CD4-positive, alpha-beta memory T cell (primary cell): ENCODE results near the gene PMPCA. TPM values are rescaled to one million over a fixed set of nuclear protein-coding genes. Genes with fewer than 3 reads are reported as not detected.

Experiments
- CTCF ChIA-PET: fragments of 350-600 bp; sonication (Branson Sonifier 250); formaldehyde crosslinking; loops from one replicate; lab custom pipeline; 2021; ENCODE audit warnings: inconsistent platforms; ENCODE audit not compliant: partially characterized antibody; lab: Charles Lee
- POLR2A ChIA-PET: fragments of 350-600 bp; sonication (Branson Sonifier 250); formaldehyde crosslinking; loops from one replicate; lab custom pipeline; 2021; ENCODE audit not compliant: partially characterized antibody; lab: Charles Lee
- DNase-seq, 5 donors: peaks; one replicate each; pipeline versions ENCODE4 v3.0.0 to v3.0.0-alpha.2; 2020 to 2022; ENCODE audit warnings: mixed read lengths in 1 of 5
- H3K27ac ChIP-seq: one replicate; pipeline ENCODE4 v1.7.0; 2013; ENCODE audit warnings: low read depth, low read length
- H3K27me3 ChIP-seq: 2 replicates; pipeline ENCODE4 v1.7.0; 2013; ENCODE audit warnings: mild to moderate bottlenecking, low read length, moderate library complexity; ENCODE audit not compliant: insufficient read depth
- H3K36me3 ChIP-seq: 2 replicates; pipeline ENCODE4 v1.7.0; 2013; ENCODE audit warnings: mild to moderate bottlenecking, low read length, moderate library complexity; ENCODE audit not compliant: insufficient read depth
- H3K4me1 ChIP-seq: 2 replicates; pipeline ENCODE4 v1.7.0; 2013; ENCODE audit warnings: mild to moderate bottlenecking, low read length, moderate library complexity; ENCODE audit not compliant: insufficient read depth
- H3K4me3 ChIP-seq, 2 donors: one replicate each; pipeline ENCODE4 v1.7.0; 2013; ENCODE audit warnings: low read length in 2 of 2, mild to moderate bottlenecking in 1 of 2
- H3K9me3 ChIP-seq, 2 donors: one replicate each; pipeline ENCODE4 v1.7.0; 2013; ENCODE audit warnings: low read length in 2 of 2, control low read depth in 1 of 2; ENCODE audit not compliant: control insufficient read depth in 1 of 2
- H3K27ac Mint-ChIP-seq, 7 donors: one replicate each; pipeline ENCODE4 v1.8.0; 2020 to 2021; ENCODE audit warnings: mixed read lengths in 7 of 7, mild to moderate bottlenecking in 6 of 7, inconsistent platforms in 3 of 7, moderate library complexity in 3 of 7
- H3K27me3 Mint-ChIP-seq, 2 donors: one replicate each; pipeline ENCODE4 v1.8.0; 2020 to 2021; ENCODE audit warnings: mixed read lengths in 2 of 2
- H3K36me3 Mint-ChIP-seq, 2 donors: one replicate each; pipeline ENCODE4 v1.8.0; 2020 to 2021; ENCODE audit warnings: mixed read lengths in 2 of 2, inconsistent platforms in 1 of 2, mild to moderate bottlenecking in 1 of 2
- H3K4me1 Mint-ChIP-seq, 4 donors: one replicate each; pipeline ENCODE4 v1.8.0; 2020 to 2021; ENCODE audit warnings: mixed read lengths in 4 of 4, mild to moderate bottlenecking in 1 of 4
- H3K4me3 Mint-ChIP-seq, 8 donors: one replicate each; pipeline ENCODE4 v1.8.0; 2020 to 2021; ENCODE audit warnings: mixed read lengths in 8 of 8, mild to moderate bottlenecking in 7 of 8, moderate library complexity in 6 of 8, inconsistent platforms in 3 of 8
- H3K9me3 Mint-ChIP-seq, 8 donors: one replicate each; pipeline ENCODE4 v1.8.0; 2020 to 2021; ENCODE audit warnings: mixed read lengths in 8 of 8, mild to moderate bottlenecking in 5 of 8, inconsistent platforms in 3 of 8, moderate library complexity in 1 of 8
- intact Hi-C: fragments of 100-400 bp; cut with micrococcal nuclease; formaldehyde crosslinking; loops from one replicate; pipeline ENCODE4 v1.15.1; 2023
- polyA plus RNA-seq, 2 donors: library from polyadenylated mRNA; unstranded; fragments of 300-500 nt; fragmentation: Illumina TruSeq; gene quantifications; one replicate each; pipeline ENCODE4 v1.2.3, GENCODE V29; 2021
- total RNA-seq, 2 experiments: library from RNA; stranded (reverse); gene quantifications; one replicate each; pipeline ENCODE4 v1.2.3, GENCODE V29; 2021

The PMPCA gene
- total and polyA plus RNA-seq, 4 experiments from 2014 or later, result 44.2 to 73.3 (median 58.5) TPM

- Histone ChIP-seq H3K27ac (no peak overlapping the region), H3K4me1 (peaks cover 62% of the 10 kb centered on the region), H3K27me3 (no peaks in the 10 kb centered on the region), H3K36me3 (peaks cover 14% of the 10 kb centered on the region), H3K9me3 (no peaks in the 10 kb centered on the region), H3K4me3 (no peak overlapping the region)
- intact Hi-C loops, result loop anchor here (2.0 to 10.0 kb wide), 3 partner anchors 81 to 143 kb away; partner anchors contain the start of genes NOTCH1 and SEC16A
- DNase-seq, result no peak
- Mint-ChIP-seq H3K9me3 (no peaks in the 10 kb centered on the region), H3K27me3 (no peaks in the 10 kb centered on the region), H3K4me3 (peak overlapping the region in 5 of 8 donors; percentile 5 to 68 (median 28)), H3K27ac (peak overlapping the region in 6 of 7 donors; percentile 48 to 85 (median 76)), H3K4me1 (peaks cover 32 to 58% (median 45%) of the 10 kb centered on the region in 4 donors), H3K36me3 (peaks cover 9 to 26% of the 10 kb centered on the region in 2 donors)
- POLR2A ChIA-PET, result interaction anchor here (1.2 to 4.3 kb wide), 3 partner anchors 8 to 307 kb away, joined by 3 to 36 read pairs (median 27); partner anchors contain the start of genes DNLZ, ENTR1 and PMPCA
- CTCF ChIA-PET, result interaction anchor here (0.5 to 3.9 kb wide), 10 partner anchors 8 to 217 kb away, joined by 3 to 20 read pairs (median 4); partner anchors contain the start of genes DNLZ, ENTR1 and PMPCA
These were observed 9.1 kb upstream of the PMPCA start for GRCh38 chr9:136401173-136401922.

DNA sequence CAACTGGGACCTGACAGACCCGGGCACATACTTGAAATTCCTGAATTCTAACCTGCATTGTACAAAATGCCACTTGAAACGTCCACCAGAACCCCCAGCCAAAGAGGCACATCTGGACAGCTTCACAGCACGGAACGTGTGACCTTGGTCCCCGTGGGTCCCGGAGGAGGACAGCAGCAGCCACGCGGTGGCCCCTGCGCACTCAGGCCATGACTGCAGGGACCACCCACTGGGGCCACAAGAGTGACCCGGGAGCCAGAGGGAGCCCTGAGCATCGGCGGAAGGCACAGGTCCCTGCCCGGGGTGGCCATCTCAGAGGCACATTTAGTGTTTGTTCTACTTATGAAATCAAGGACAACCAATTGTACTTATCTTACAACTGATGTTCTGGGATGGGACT, 8.4 kb upstream of the PMPCA start:
- H3K4me1 ChIP-seq, result peaks cover 62% of the 10 kb centered on the region
- intact Hi-C loops, result loop anchor here (5.0 to 10.0 kb wide), 2 partner anchors 135 to 143 kb away; partner anchors contain the start of gene NOTCH1

DNA sequence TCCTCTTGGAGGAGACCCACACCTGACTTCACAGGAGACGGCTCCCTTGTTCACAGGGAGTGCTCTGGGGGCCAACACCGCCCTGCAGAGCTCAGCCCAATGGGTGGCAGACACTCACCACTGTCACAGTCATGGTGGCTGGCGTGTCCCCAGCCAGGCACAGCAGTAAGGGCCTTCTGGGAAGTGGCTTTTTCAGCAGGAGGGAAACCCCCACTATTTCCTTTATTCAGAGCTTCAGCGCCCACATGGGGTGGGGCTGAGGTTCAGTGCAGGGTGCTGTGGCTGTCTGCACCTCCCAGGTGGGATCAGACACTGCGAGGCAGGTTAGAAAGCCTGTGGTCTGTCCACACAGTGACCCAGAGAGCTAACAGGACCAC, 6.9 kb upstream of the PMPCA start:
- Mint-ChIP-seq H3K4me1 (peaks cover 32 to 65% (median 52%) of the 10 kb centered on the region in 4 donors), H3K4me3 (peak overlapping the region; percentile 69 to 95 (median 80)), H3K27ac (peak overlapping the region; percentile 89 to 97 (median 93)), H3K9me3 (no peaks in the 10 kb centered on the region), H3K27me3 (no peaks in the 10 kb centered on the region), H3K36me3 (peaks cover 13 to 28% of the 10 kb centered on the region in 2 donors)
- Histone ChIP-seq H3K27me3 (no peaks in the 10 kb centered on the region), H3K4me1 (peaks cover 58% of the 10 kb centered on the region), H3K36me3 (peaks cover 18% of the 10 kb centered on the region), H3K4me3 (peak overlapping the region in 1 of 2 donors; percentile 49), H3K9me3 (no peaks in the 10 kb centered on the region), H3K27ac (peak overlapping the region; percentile 70)
- intact Hi-C loops, result loop anchor here (5.0 to 10.0 kb wide), 2 partner anchors 136 to 141 kb away; partner anchors contain the start of gene NOTCH1
- ChIA-PET CTCF (interaction anchor here (1.1 to 3.9 kb wide), 4 partner anchors 8 to 294 kb away, joined by 3 to 20 read pairs (median 4); partner anchors contain the start of gene DNLZ), POLR2A (interaction anchor here (0.8 to 2.3 kb wide), 7 partner anchors 10 to 324 kb away, joined by 3 to 22 read pairs (median 3); partner anchors contain the start of genes DNLZ and INPP5E)
- peak; percentile 80 to 91 (median 81) for DNase-seq

More for the DNA sequence above, 8.4 kb upstream of the PMPCA start:
- Mint-ChIP-seq H3K36me3 (peaks cover 8 to 26% of the 10 kb centered on the region in 2 donors), H3K4me1 (peaks cover 32 to 60% (median 46%) of the 10 kb centered on the region in 4 donors), H3K27me3 (no peaks in the 10 kb centered on the region), H3K9me3 (no peaks in the 10 kb centered on the region), H3K4me3 (peak overlapping the region in 2 of 8 donors; percentile 8 to 59), H3K27ac (peak overlapping the region in 5 of 7 donors; percentile 64 to 79 (median 78))
- Histone ChIP-seq H3K9me3 (no peaks in the 10 kb centered on the region), H3K27ac (no peak overlapping the region), H3K4me3 (no peak overlapping the region), H3K27me3 (no peaks in the 10 kb centered on the region), H3K36me3 (peaks cover 11% of the 10 kb centered on the region)
- POLR2A ChIA-PET, result interaction anchor here (4.3 kb wide), 1 partner anchor 8 kb away, joined by 36 read pairs; the partner anchor contains the start of genes ENTR1 and PMPCA
- DNase-seq, result peak in 1 of 5 donors; percentile 23
- CTCF ChIA-PET, result interaction anchor here (1.2 to 3.9 kb wide), 6 partner anchors 7 to 83 kb away, joined by 3 to 20 read pairs (median 8); partner anchors contain the start of genes DNLZ, ENTR1 and PMPCA

- intact Hi-C loops, result loop anchor here (5.0 to 10.0 kb wide), 2 partner anchors 137 to 141 kb away; partner anchors contain the start of gene NOTCH1
These were observed 6.3 kb upstream of the PMPCA start for GRCh38 chr9:136403915-136404800.

DNA sequence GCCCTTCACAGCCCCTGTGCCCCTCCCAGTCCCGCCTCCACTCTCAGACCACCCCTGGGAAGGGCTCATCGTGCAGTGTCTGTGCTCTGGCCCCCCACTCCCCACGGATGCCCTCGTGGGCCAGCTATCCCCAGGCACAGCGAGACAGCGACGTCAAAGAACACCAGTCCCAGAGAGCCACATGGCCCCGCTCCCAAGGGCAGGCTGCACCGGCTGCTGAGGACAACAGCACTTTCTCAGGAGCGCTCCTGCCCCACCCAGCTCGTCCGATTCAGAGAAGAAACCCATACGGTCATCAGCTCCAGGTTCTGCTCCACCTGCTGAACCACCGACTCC, 5.7 kb upstream of the PMPCA start:
- Histone ChIP-seq H3K4me1 (peaks cover 60% of the 10 kb centered on the region), H3K9me3 (no peaks in the 10 kb centered on the region), H3K4me3 (peak overlapping the region in 1 of 2 donors; percentile 49), H3K36me3 (peaks cover 18% of the 10 kb centered on the region), H3K27me3 (no peaks in the 10 kb centered on the region), H3K27ac (peak overlapping the region; percentile 70)
- intact Hi-C loops, result loop anchor here (5.0 to 10.0 kb wide), 2 partner anchors 137 to 140 kb away; partner anchors contain the start of gene NOTCH1
- Mint-ChIP-seq H3K27ac (peak overlapping the region; percentile 87 to 97 (median 93)), H3K36me3 (peaks cover 18 to 29% of the 10 kb centered on the region in 2 donors), H3K9me3 (no peaks in the 10 kb centered on the region), H3K27me3 (no peaks in the 10 kb centered on the region), H3K4me3 (peak overlapping the region; percentile 69 to 95 (median 80)), H3K4me1 (peaks cover 32 to 67% (median 54%) of the 10 kb centered on the region in 4 donors)
- CTCF ChIA-PET, result interaction anchor here (1.4 kb wide), 1 partner anchor 41 kb away, joined by 3 read pairs; the partner anchor contains the start of gene DNLZ
- no peak for DNase-seq
- POLR2A ChIA-PET, result interaction anchor here (1.5 to 2.3 kb wide), 3 partner anchors 9 to 323 kb away, joined by 5 to 22 read pairs (median 6); partner anchors contain the start of gene DNLZ

More at GRCh38 chr9:136403915-136404800, 6.3 kb upstream of the PMPCA start:
- Mint-ChIP-seq H3K4me1 (peaks cover 31 to 65% (median 52%) of the 10 kb centered on the region in 4 donors), H3K4me3 (peak overlapping the region; percentile 69 to 95 (median 80)), H3K36me3 (peaks cover 18 to 29% of the 10 kb centered on the region in 2 donors), H3K9me3 (no peaks in the 10 kb centered on the region), H3K27ac (peak overlapping the region; percentile 89 to 97 (median 93)), H3K27me3 (no peaks in the 10 kb centered on the region)
- DNase-seq, result peak; percentile 26 to 78 (median 34)
- Histone ChIP-seq H3K9me3 (no peaks in the 10 kb centered on the region), H3K36me3 (peaks cover 18% of the 10 kb centered on the region), H3K27me3 (no peaks in the 10 kb centered on the region), H3K27ac (peak overlapping the region; percentile 70), H3K4me3 (peak overlapping the region in 1 of 2 donors; percentile 49), H3K4me1 (peaks cover 58% of the 10 kb centered on the region)
- ChIA-PET POLR2A (interaction anchor here (0.8 to 2.3 kb wide), 7 partner anchors 10 to 324 kb away, joined by 3 to 22 read pairs (median 3); partner anchors contain the start of genes DNLZ and INPP5E), CTCF (interaction anchor here (1.1 to 3.9 kb wide), 4 partner anchors 7 to 295 kb away, joined by 3 to 20 read pairs (median 4); partner anchors contain the start of gene DNLZ)

GRCh38 chr9:136405481-136405880, 5.0 kb upstream of the PMPCA start:
- H3K4me3 ChIP-seq, result no peak overlapping the region
- H3K9me3 ChIP-seq, result no peaks in the 10 kb centered on the region
- ChIA-PET CTCF (interaction anchor here (1.4 kb wide), 1 partner anchor 42 kb away, joined by 3 read pairs; the partner anchor contains the start of gene DNLZ), POLR2A (no interaction called here)
- no peaks in the 10 kb centered on the region for H3K9me3 Mint-ChIP-seq
- H3K27ac ChIP-seq, result peak overlapping the region; percentile 70
- H3K36me3 ChIP-seq, result peaks cover 18% of the 10 kb centered on the region
- no peaks in the 10 kb centered on the region for H3K27me3 ChIP-seq
- peaks cover 57% of the 10 kb centered on the region for H3K4me1 ChIP-seq
- peaks cover 34 to 74% (median 55%) of the 10 kb centered on the region in 4 donors for H3K4me1 Mint-ChIP-seq
- peak overlapping the region in 5 of 7 donors; percentile 6 to 97 (median 93) for H3K27ac Mint-ChIP-seq
- H3K4me3 Mint-ChIP-seq, result peak overlapping the region in 4 of 8 donors; percentile 15 to 95 (median 63)
- intact Hi-C loops, result loop anchor here (10.0 kb wide), 1 partner anchor 139 kb away; the partner anchor contains the start of gene NOTCH1
- peaks cover 18 to 32% of the 10 kb centered on the region in 2 donors for H3K36me3 Mint-ChIP-seq
- no peaks in the 10 kb centered on the region for H3K27me3 Mint-ChIP-seq
- no peak for DNase-seq
